GM23338 (cell line): Measurements from ENCODE around the gene CPNE4. TPM values are rescaled to one million over a fixed set of nuclear protein-coding genes. Genes with fewer than 3 reads are reported as not detected.
A peak's percentile ranks its signal among the peaks of the same experiment; 100 is the strongest.

Experiments used
- ATAC-seq: fragments of 200-7000 bp; cut with Tn5 transposase; 3 replicates; pipeline ENCODE4 v1.9.1; 2020
- DNase-seq: peaks from one replicate; pipeline ENCODE4 v3.0.0-alpha.2; 2015; ENCODE audit warnings: low spot score
- H2AFZ ChIP-seq: fragments of 200-600 bp; sonication (generic); 2 replicates; pipeline ENCODE4 v1.8.0; 2016; ENCODE audit warnings: antibody characterized with exemption, mild to moderate bottlenecking, moderate library complexity
- H3F3A ChIP-seq: fragments of 200-600 bp; sonication (generic); replicated peaks from 2 replicates; pipeline ENCODE4 v1.8.0; 2017; ENCODE audit warnings: antibody characterized with exemption, mixed run types, low read depth
- H3K27ac ChIP-seq: fragments of 200-600 bp; sonication (generic); 2 replicates; pipeline ENCODE4 v1.6.1; 2016; ENCODE audit warnings: low read depth
- H3K27me3 ChIP-seq: fragments of 200-600 bp; sonication (generic); 2 replicates; pipeline ENCODE4 v1.8.0; 2016; ENCODE audit warnings: mild to moderate bottlenecking, mixed run types, moderate library complexity; ENCODE audit not compliant: insufficient read depth
- H3K36me3 ChIP-seq: fragments of 200-600 bp; sonication (generic); 2 replicates; pipeline ENCODE4 v1.8.0; 2016; ENCODE audit warnings: mild to moderate bottlenecking; ENCODE audit not compliant: insufficient read depth
- H3K4me1 ChIP-seq: fragments of 200-600 bp; sonication (generic); 2 replicates; pipeline ENCODE4 v1.8.0; 2016; ENCODE audit warnings: mild to moderate bottlenecking, moderate library complexity; ENCODE audit not compliant: insufficient read depth
- H3K4me2 ChIP-seq: fragments of 200-600 bp; sonication (generic); 2 replicates; pipeline ENCODE4 v1.7.1; 2017; ENCODE audit warnings: mixed run types
- H3K4me3 ChIP-seq: fragments of 200-600 bp; sonication (generic); 2 replicates; pipeline ENCODE4 v1.6.1; 2016; ENCODE audit warnings: mixed run types
- H3K79me2 ChIP-seq: fragments of 200-600 bp; sonication (generic); replicated peaks from 2 replicates; pipeline ENCODE4 v1.8.0; 2017; ENCODE audit warnings: mild to moderate bottlenecking; ENCODE audit not compliant: insufficient read depth
- H3K9me2 ChIP-seq: fragments of 200-600 bp; sonication (generic); 2 replicates; pipeline ENCODE4 v1.8.0; 2017; ENCODE audit not compliant: insufficient read depth
- H4K20me1 ChIP-seq: fragments of 200-600 bp; sonication (generic); replicated peaks from 2 replicates; pipeline ENCODE4 v1.8.0; 2017; ENCODE audit warnings: mild to moderate bottlenecking; ENCODE audit not compliant: insufficient read depth
- H3K27ac Mint-ChIP-seq: 2 replicates; pipeline ENCODE4 v1.8.0; 2020; ENCODE audit warnings: inconsistent platforms, mild to moderate bottlenecking, moderate library complexity, mixed read lengths
- H3K27me3 Mint-ChIP-seq: 3 replicates; pipeline ENCODE4 v1.8.0; 2022; ENCODE audit warnings: low read depth, mild to moderate bottlenecking, moderate library complexity, mixed read lengths, inconsistent platforms; ENCODE audit not compliant: insufficient read depth, poor library complexity
- H3K36me3 Mint-ChIP-seq: 3 replicates; pipeline ENCODE4 v1.8.0; 2021; ENCODE audit warnings: low read depth, mild to moderate bottlenecking, inconsistent platforms, moderate library complexity, mixed read lengths
- H3K4me1 Mint-ChIP-seq: 3 replicates; pipeline ENCODE4 v1.8.0; 2020; ENCODE audit warnings: mild to moderate bottlenecking, inconsistent platforms, mixed read lengths
- H3K4me3 Mint-ChIP-seq: 3 replicates; pipeline ENCODE4 v1.8.0; 2021; ENCODE audit warnings: moderate library complexity, mild to moderate bottlenecking, inconsistent platforms, mixed read lengths
- H3K9me3 Mint-ChIP-seq: 3 replicates; pipeline ENCODE4 v1.8.0; 2020; ENCODE audit warnings: moderate library complexity, mild to moderate bottlenecking, inconsistent platforms, mixed read lengths
- CREB1 ChIP-seq: fragments of 250-450 bp; sonication (Bioruptor Pico); IDR thresholded peaks from 2 replicates; pipeline ENCODE4 v1.5.0; 2020; ENCODE audit warnings: low read depth, mild to moderate bottlenecking, moderate library complexity
- EZH2 ChIP-seq: fragments of 200-600 bp; sonication (generic); IDR thresholded peaks from one replicate; pipeline ENCODE4 v1.8.0; 2017; ENCODE audit warnings: antibody characterized with exemption, mild to moderate bottlenecking, low read depth; ENCODE audit not compliant: unreplicated experiment
- REST ChIP-seq: IDR thresholded peaks from one replicate; pipeline ENCODE4 v1.6.1; 2018; ENCODE audit warnings: antibody characterized with exemption; ENCODE audit not compliant: unreplicated experiment
- STAT1 ChIP-seq: IDR thresholded peaks from one replicate; pipeline ENCODE4 v1.6.1; 2016; ENCODE audit warnings: antibody characterized with exemption; ENCODE audit not compliant: unreplicated experiment
- ZNF114 ChIP-seq: fragments of 250-450 bp; sonication (Bioruptor Pico); IDR thresholded peaks from 2 replicates; pipeline ENCODE4 v1.5.0; 2020; ENCODE audit warnings: mild to moderate bottlenecking, moderate library complexity
- ZNF462 ChIP-seq: fragments of 250-450 bp; sonication (Bioruptor Pico); IDR thresholded peaks from 2 replicates; pipeline ENCODE4 v1.5.0; 2020; ENCODE audit warnings: mild to moderate bottlenecking, moderate library complexity
- long read RNA-seq: library from polyadenylated mRNA; unstranded; transcript quantifications from one replicate; pipeline ENCODE4 v2.0.0, GENCODE V29; 2020; ENCODE audit not compliant: unreplicated experiment
- polyA plus RNA-seq: library from polyadenylated mRNA; unstranded; fragments of >200 nt; fragmentation: Nextera tagmentation; extraction: Ambion mirVana; gene quantifications from 2 replicates; pipeline ENCODE4 v1.2.1, GENCODE V29; 2016
- total RNA-seq: library from RNA; depleted of rRNA; stranded (reverse); fragments of >200 nt; shearing (Covaris generic); gene quantifications from 2 replicates; pipeline ENCODE4 v1.2.3, GENCODE V29; 2014; rRNA removed
- TF ChIP-seq, protein P1 (sequence below), 2 experiments: fragments of 200-600 bp in 1 of 2; sonication (generic) in 1 of 2; conservative IDR thresholded peaks; 2 replicates each; pipeline versions ENCODE4 v1.5.1 to v1.6.1; 2016 to 2017; ENCODE audit warnings: antibody characterized with exemption in 2 of 2, low read depth in 2 of 2, mild to moderate bottlenecking in 2 of 2, moderate library complexity in 1 of 2

CPNE4 gene
- total RNA-seq, result 4.1 and 6.5 TPM in 2 replicates
- 1.3 and 2.0 TPM in 2 replicates for polyA plus RNA-seq
- long read RNA-seq, result 0 reads

- H3F3A ChIP-seq, result 0 out of 2 replicates have a peak, but pooled peaks cover 4% of the 10 kb centered on the region
- no peak within 1 kb of the TSS for H3K27ac ChIP-seq
- H4K20me1 ChIP-seq, result no peaks in the 10 kb centered on the region; the same call in 1 of the 2 replicates
- ATAC-seq (peak; percentile 86), DNase-seq (peak; percentile 94)
- Mint-ChIP-seq H3K9me3 (no peaks in the 10 kb centered on the region), H3K4me1 (peaks cover 8% of the 10 kb centered on the region), H3K27me3 (peaks cover 37% of the 10 kb centered on the region), H3K36me3 (no peaks in the 10 kb centered on the region), H3K27ac (no peak within 1 kb of the TSS), H3K4me3 (peak within 1 kb of the TSS; percentile 95)
- H3K27me3 ChIP-seq, result peaks cover 52% of the 10 kb centered on the region
- H3K4me1 ChIP-seq, result no peaks in the 10 kb centered on the region; the same call in 1 of the 2 replicates
- peak within 1 kb of the TSS; percentile 100 for H2AFZ ChIP-seq
- TF ChIP-seq STAT1 (no peak), ZNF462 (CRISPR knock-in tag) (peak; percentile 81; the same call in 1 of the 2 replicates), REST (peak; percentile 98), ZNF114 (CRISPR knock-in tag) (peak; percentile 68; the same call in 1 of the 2 replicates), CREB1 (CRISPR knock-in tag) (peak; percentile 73), EZH2 (no peak)
- TF ChIP-seq, protein P1, sequence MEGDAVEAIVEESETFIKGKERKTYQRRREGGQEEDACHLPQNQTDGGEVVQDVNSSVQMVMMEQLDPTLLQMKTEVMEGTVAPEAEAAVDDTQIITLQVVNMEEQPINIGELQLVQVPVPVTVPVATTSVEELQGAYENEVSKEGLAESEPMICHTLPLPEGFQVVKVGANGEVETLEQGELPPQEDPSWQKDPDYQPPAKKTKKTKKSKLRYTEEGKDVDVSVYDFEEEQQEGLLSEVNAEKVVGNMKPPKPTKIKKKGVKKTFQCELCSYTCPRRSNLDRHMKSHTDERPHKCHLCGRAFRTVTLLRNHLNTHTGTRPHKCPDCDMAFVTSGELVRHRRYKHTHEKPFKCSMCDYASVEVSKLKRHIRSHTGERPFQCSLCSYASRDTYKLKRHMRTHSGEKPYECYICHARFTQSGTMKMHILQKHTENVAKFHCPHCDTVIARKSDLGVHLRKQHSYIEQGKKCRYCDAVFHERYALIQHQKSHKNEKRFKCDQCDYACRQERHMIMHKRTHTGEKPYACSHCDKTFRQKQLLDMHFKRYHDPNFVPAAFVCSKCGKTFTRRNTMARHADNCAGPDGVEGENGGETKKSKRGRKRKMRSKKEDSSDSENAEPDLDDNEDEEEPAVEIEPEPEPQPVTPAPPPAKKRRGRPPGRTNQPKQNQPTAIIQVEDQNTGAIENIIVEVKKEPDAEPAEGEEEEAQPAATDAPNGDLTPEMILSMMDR (conservative IDR thresholded peaks at IDR 0.05; ENCODE audit: low read depth in 2 of 2), result peak; percentile 74 to 88
- peak within 1 kb of the TSS; percentile 80 for H3K4me3 ChIP-seq
- H3K79me2 ChIP-seq, result no peaks in the 10 kb centered on the region
- no peaks in the 10 kb centered on the region for H3K36me3 ChIP-seq
- H3K4me2 ChIP-seq, result peak within 1 kb of the TSS; percentile 95
- no peaks in the 10 kb centered on the region for H3K9me2 ChIP-seq
Observed at GRCh38 chr3:132034486-132035464, at the start of gene CPNE4. Gene CPNE4 (minus strand): TSS chr3:132035014.
